GM18951 (cell line): Measurements from ENCODE around the gene ARHGAP8.

Experiments
- POLR2A ChIP-seq: IDR thresholded peaks from 4 replicates; pipeline ENCODE4 v1.6.1; 2011; ENCODE audit warnings: mild to moderate bottlenecking; ENCODE audit not compliant: insufficient read length, insufficient read depth; ENCODE audit errors: extremely low read depth
- in situ Hi-C: fragments of 300-500 bp; cut with MboI; formaldehyde crosslinking; loops from one replicate; pipeline ENCODE4 v1.12.0; 2022; ENCODE audit warnings: low sequenced_read_pairs, mixed read lengths, inconsistent platforms; ENCODE audit not compliant: unreplicated experiment

ARHGAP8 gene

GRCh38 chr22:44775862-44776261 lies 23.5 kb downstream of the ARHGAP8 start:
- no peak for TF ChIP-seq POLR2A
- in situ Hi-C loops, result no loop called here

GRCh38 chr22:44776605-44777363 lies 24.4 kb downstream of the ARHGAP8 start:
- TF ChIP-seq POLR2A, result no peak
- in situ Hi-C loops, result no loop called here

GRCh38 chr22:44777364-44777755 lies 25.0 kb downstream of the ARHGAP8 start:
- TF ChIP-seq POLR2A, result no peak

GRCh38 chr22:44780876-44781449 lies 28.6 kb downstream of the ARHGAP8 start:
- in situ Hi-C loops, result no loop called here
- TF ChIP-seq POLR2A, result no peak

More at GRCh38 chr22:44777364-44777755, 25.0 kb downstream of the ARHGAP8 start:
- in situ Hi-C loops, result no loop called here

GRCh38 chr22:44782363-44782963 lies 30.1 kb downstream of the ARHGAP8 start:
- TF ChIP-seq POLR2A, result no peak

GRCh38 chr22:44783091-44783490 lies 30.7 kb downstream of the ARHGAP8 start:
- in situ Hi-C loops, result no loop called here
- no peak for TF ChIP-seq POLR2A

More at GRCh38 chr22:44782363-44782963, 30.1 kb downstream of the ARHGAP8 start:
- in situ Hi-C loops, result no loop called here

GRCh38 chr22:44783581-44783980 lies 31.2 kb downstream of the ARHGAP8 start:
- in situ Hi-C loops, result no loop called here
- TF ChIP-seq POLR2A, result no peak

GRCh38 chr22:44786136-44786535 lies 33.8 kb downstream of the ARHGAP8 start:
- in situ Hi-C loops, result no loop called here
- no peak for TF ChIP-seq POLR2A

GRCh38 chr22:44786610-44787009 lies 34.2 kb downstream of the ARHGAP8 start:
- in situ Hi-C loops, result no loop called here
- no peak for TF ChIP-seq POLR2A

GRCh38 chr22:44787832-44788231 lies 35.5 kb downstream of the ARHGAP8 start:
- no peak for TF ChIP-seq POLR2A
- in situ Hi-C loops, result no loop called here

GRCh38 chr22:44793106-44793505 lies 40.7 kb downstream of the ARHGAP8 start:
- no peak for TF ChIP-seq POLR2A
- in situ Hi-C loops, result no loop called here

- in situ Hi-C loops, result no loop called here
- TF ChIP-seq POLR2A, result no peak
Measured at GRCh38 chr22:44793506-44794172, 41.3 kb downstream of the ARHGAP8 start.

GRCh38 chr22:44795701-44796630 lies 43.6 kb downstream of the ARHGAP8 start:
- in situ Hi-C loops, result no loop called here
- TF ChIP-seq POLR2A, result no peak

GRCh38 chr22:44797181-44797725 lies 44.9 kb downstream of the ARHGAP8 start:
- TF ChIP-seq POLR2A, result no peak
- in situ Hi-C loops, result no loop called here
